Endothelial cell of umbilical vein (primary cell): ENCODE results near the gene STH. TPM values are rescaled to one million over a fixed set of nuclear protein-coding genes. Genes with fewer than 3 reads are reported as not detected.

Experiments
- BruUV-seq: library from RNA; stranded (reverse); fragments of 400-500 nt; replicated peaks from 2 replicates; lab custom pipeline; 2021; lab: Mats Ljungman, UMichigan
- CTCF ChIA-PET: fragments of 300-600, 350-600 bp; sonication (Branson Sonifier 250); formaldehyde crosslinking; loops from one replicate; lab custom pipeline; 2021; ENCODE audit warnings: antibody characterized with exemption, inconsistent platforms; lab: Charles Lee
- POLR2A ChIA-PET: fragments of 300-600, 350-600 bp; sonication (Branson Sonifier 250); formaldehyde crosslinking; loops from one replicate; lab custom pipeline; 2021; ENCODE audit warnings: antibody characterized with exemption, inconsistent platforms; lab: Charles Lee
- DNase-seq: peaks from one replicate; pipeline ENCODE4 v3.0.0-alpha.2; 2011; ENCODE audit warnings: low read depth, low spot score
- FAIRE-seq: peaks from 2 replicates; lab custom pipeline; 2011; peaks lifted over from hg19 to GRCh38; lab: Jason Lieb, UNC
- H2AFZ ChIP-seq: 2 replicates; pipeline ENCODE4 v1.6.0; 2012; ENCODE audit warnings: low read depth, low read length, control low read depth, inconsistent platforms
- H3K27ac ChIP-seq: 2 replicates; pipeline ENCODE4 v1.5.1; 2011; ENCODE audit warnings: low read depth, mild to moderate bottlenecking, control low read depth, low read length, moderate library complexity; ENCODE audit not compliant: insufficient read depth
- H3K27me3 ChIP-seq, 2 experiments: 2 replicates each; pipeline versions ENCODE4 v1.6.0 to v1.6.1; 2011; ENCODE audit warnings: low read length in 2 of 2, mixed read lengths in 1 of 2; ENCODE audit not compliant: control insufficient read depth in 2 of 2, insufficient read depth in 2 of 2
- H3K36me3 ChIP-seq, 2 experiments: 2 replicates in 1 of 2; 3 replicates in 1 of 2; pipeline ENCODE4 v1.5.1; 2011; ENCODE audit warnings: low read length in 2 of 2, mild to moderate bottlenecking in 1 of 2, moderate library complexity in 1 of 2; ENCODE audit not compliant: control insufficient read depth in 2 of 2, insufficient read depth in 2 of 2; ENCODE audit errors: extremely low read depth in 1 of 2
- H3K4me1 ChIP-seq: 3 replicates; pipeline ENCODE4 v1.5.1; 2011; ENCODE audit warnings: mild to moderate bottlenecking, low read length; ENCODE audit not compliant: control insufficient read depth, insufficient read depth; ENCODE audit errors: extremely low read depth
- H3K4me2 ChIP-seq: 2 replicates; pipeline ENCODE4 v1.6.1; 2011; ENCODE audit warnings: low read length, control low read depth, mixed read lengths; ENCODE audit not compliant: insufficient read depth
- H3K4me3 ChIP-seq, 3 experiments: fragments of 200-600 bp in 1 of 3; sonication (generic), shearing (Covaris generic) in 1 of 3; replicated peaks in 1 of 3; 2 replicates each; pipeline ENCODE4 v1.5.1; 2011 to 2016; ENCODE audit warnings: control low read depth in 3 of 3, low read length in 3 of 3, mild to moderate bottlenecking in 2 of 3, inconsistent platforms in 1 of 3, low read depth in 1 of 3, moderate library complexity in 1 of 3; ENCODE audit not compliant: insufficient read depth in 1 of 3
- H3K79me2 ChIP-seq: 2 replicates; pipeline ENCODE4 v1.6.0; 2012; ENCODE audit warnings: low read length, inconsistent platforms; ENCODE audit not compliant: control insufficient read depth, insufficient read depth
- H3K9ac ChIP-seq: replicated peaks from 2 replicates; pipeline ENCODE3; 2011; ENCODE audit warnings: low read length, control low read depth; ENCODE audit not compliant: insufficient read depth; ENCODE audit errors: extremely low read depth
- H3K9me1 ChIP-seq: replicated peaks from 3 replicates; pipeline ENCODE4 v1.6.0; 2011; ENCODE audit warnings: mild to moderate bottlenecking, low read length; ENCODE audit not compliant: control insufficient read depth, insufficient read depth; ENCODE audit errors: extremely low read depth
- H3K9me3 ChIP-seq: replicated peaks from 2 replicates; pipeline ENCODE4 v1.5.1; 2012; ENCODE audit warnings: low read length, inconsistent platforms; ENCODE audit not compliant: control insufficient read depth, insufficient read depth
- H4K20me1 ChIP-seq: replicated peaks from 2 replicates; pipeline ENCODE3; 2011; ENCODE audit warnings: mild to moderate bottlenecking, low read length; ENCODE audit not compliant: control insufficient read depth, insufficient read depth; ENCODE audit errors: extremely low read depth
- CTCF ChIP-seq, 2 donors: IDR thresholded peaks; 1 replicate in 1 of 2; 2 replicates in 1 of 2; pipeline ENCODE4 v1.5.1; 2011; ENCODE audit warnings: low read length in 2 of 2, mild to moderate bottlenecking in 2 of 2, moderate library complexity in 2 of 2, control low read depth in 1 of 2, inconsistent platforms in 1 of 2, low read depth in 1 of 2; ENCODE audit not compliant: insufficient read depth in 1 of 2; ENCODE audit errors: extremely low read depth in 1 of 2
- EZH2 ChIP-seq: IDR thresholded peaks from 2 replicates; pipeline ENCODE4 v1.6.1; 2012; ENCODE audit warnings: borderline replicate concordance, low read depth, mild to moderate bottlenecking, moderate library complexity, low read length, inconsistent platforms; ENCODE audit not compliant: severe bottlenecking
- FOS ChIP-seq: IDR thresholded peaks from 2 replicates; pipeline ENCODE4 v1.6.1; 2011; ENCODE audit warnings: mild to moderate bottlenecking, low read length, moderate library complexity, borderline replicate concordance; ENCODE audit not compliant: insufficient read depth
- POLR2A ChIP-seq: IDR thresholded peaks from 2 replicates; pipeline ENCODE4 v1.6.1; 2012; ENCODE audit warnings: low read depth, mild to moderate bottlenecking, control low read depth, low read length
- POLR2AphosphoS5 ChIP-seq: IDR thresholded peaks from 2 replicates; pipeline ENCODE4 v1.6.1; 2012; ENCODE audit warnings: low read depth, mild to moderate bottlenecking, control low read depth, low read length, moderate library complexity; ENCODE audit not compliant: insufficient read depth
- dilution Hi-C: fragments of 300-500 bp; cut with MboI; formaldehyde crosslinking; loops from one replicate; pipeline ENCODE4 v1.15.0; 2019; ENCODE audit warnings: low sequenced_read_pairs; ENCODE audit not compliant: extremely low pct_ligation_motif_present
- intact Hi-C: fragments of 100-400 bp; cut with micrococcal nuclease; formaldehyde crosslinking; loops from one replicate; pipeline ENCODE4 v1.10.0; 2022
- polyA plus RNA-seq, 4 experiments: library from polyadenylated mRNA; depleted of rRNA in 3 of 4; stranded (reverse) in 3 of 4; unstranded in 1 of 4; fragments of >200 nt; gene quantifications; 2 replicates each; pipeline versions ENCODE4 v1.2.1 to v1.2.3, GENCODE V29; 2011 to 2012; ENCODE audit warnings: missing spikeins in 1 of 4
- total RNA-seq: library from RNA; stranded (reverse); gene quantifications from 2 replicates; pipeline ENCODE4 v1.2.3, GENCODE V29; 2021

STH gene
- total and polyA plus RNA-seq, 2 donors (not counting 3 experiments of a cell fraction or from before 2014, with no cell fraction given): not detected

- TF ChIP-seq POLR2A: no peak
- no peak for TF ChIP-seq EZH2
- no peak for TF ChIP-seq FOS
- TF ChIP-seq CTCF (IDR thresholded peaks at IDR 0.05; ENCODE audit: extremely low read depth in 1 of 2, insufficient read depth in 1 of 2, low read depth in 1 of 2, low read length in 2 of 2): no peak
- intact Hi-C loops (no loop called here), dilution Hi-C loops (no loop called here)
- no TSS peak for BruUV-seq
- peaks cover 0 to 2% of the 10 kb centered on the region in 2 experiments for H3K27me3 ChIP-seq
- no peak overlapping the region for H3K4me2 ChIP-seq
- ChIA-PET POLR2A (no interaction called here), CTCF (no interaction called here)
- H3K79me2 ChIP-seq: no peaks in the 10 kb centered on the region
- H4K20me1 ChIP-seq: no peaks in the 10 kb centered on the region
- no peaks in the 10 kb centered on the region for H3K9me1 ChIP-seq
- no peak overlapping the region for H3K27ac ChIP-seq
- H3K4me3 ChIP-seq: no peak overlapping the region
- no peaks in the 10 kb centered on the region for H3K4me1 ChIP-seq
- H3K9me3 ChIP-seq: no peaks in the 10 kb centered on the region
- FAIRE-seq (no peak), DNase-seq (no peak)
- H3K36me3 ChIP-seq: no peaks in the 10 kb centered on the region
- H3K9ac ChIP-seq: no peak overlapping the region
- no peak overlapping the region for H2AFZ ChIP-seq
Measured at GRCh38 chr17:45987706-45988105, 11.3 kb upstream of the STH start.

GRCh38 chr17:45989759-45990158 lies 9.3 kb upstream of the STH start:
- no peak for TF ChIP-seq EZH2
- no peak for TF ChIP-seq POLR2AphosphoS5
- no peaks in the 10 kb centered on the region for H3K36me3 ChIP-seq
- no peaks in the 10 kb centered on the region for H3K4me1 ChIP-seq
- ChIA-PET POLR2A (interaction anchor here (0.6 kb wide), 1 partner anchor 1022 kb away, joined by 4 read pairs; the partner anchor contains the start of gene C1QL1), CTCF (no interaction called here)
- H3K9me3 ChIP-seq: no peaks in the 10 kb centered on the region
- dilution Hi-C loops: no loop called here
- DNase-seq (no peak), FAIRE-seq (no peak)
- H3K4me2 ChIP-seq: no peak overlapping the region
- no peaks in the 10 kb centered on the region for H4K20me1 ChIP-seq
- no peak overlapping the region for H3K27ac ChIP-seq
- H3K9me1 ChIP-seq: no peaks in the 10 kb centered on the region
- intact Hi-C loops: no loop called here
- no TSS peak for BruUV-seq
- no peak overlapping the region for H3K9ac ChIP-seq
- no peak overlapping the region for H3K4me3 ChIP-seq
- peaks cover 0 to 2% of the 10 kb centered on the region in 2 experiments for H3K27me3 ChIP-seq
- H3K79me2 ChIP-seq: no peaks in the 10 kb centered on the region
- H2AFZ ChIP-seq: no peak overlapping the region
